Caki2 (cell line): ENCODE results near the gene TCERG1L. TPM values are rescaled to one million over a fixed set of nuclear protein-coding genes. Genes with fewer than 3 reads are reported as not detected.

Source experiments
- DNase-seq: peaks from one replicate; pipeline ENCODE4 v3.0.0-alpha.2; 2015; ENCODE audit warnings: low read depth
- in situ Hi-C: cut with HindIII; loops from 2 replicates; pipeline ENCODE4 v1.10.0; 2016; ENCODE audit warnings: low sequenced_read_pairs, low pct_unique_long_range_greater_than_20kb, mixed read lengths
- total RNA-seq: library from RNA; depleted of rRNA; stranded (reverse); fragments of >200 nt; shearing (Covaris generic); gene quantifications from 2 replicates; pipeline ENCODE4 v1.2.3, GENCODE V29; 2014; ENCODE audit warnings: low replicate concordance

Gene TCERG1L
- total RNA-seq, 1 experiment from 2014 or later, result not detected

DNA sequence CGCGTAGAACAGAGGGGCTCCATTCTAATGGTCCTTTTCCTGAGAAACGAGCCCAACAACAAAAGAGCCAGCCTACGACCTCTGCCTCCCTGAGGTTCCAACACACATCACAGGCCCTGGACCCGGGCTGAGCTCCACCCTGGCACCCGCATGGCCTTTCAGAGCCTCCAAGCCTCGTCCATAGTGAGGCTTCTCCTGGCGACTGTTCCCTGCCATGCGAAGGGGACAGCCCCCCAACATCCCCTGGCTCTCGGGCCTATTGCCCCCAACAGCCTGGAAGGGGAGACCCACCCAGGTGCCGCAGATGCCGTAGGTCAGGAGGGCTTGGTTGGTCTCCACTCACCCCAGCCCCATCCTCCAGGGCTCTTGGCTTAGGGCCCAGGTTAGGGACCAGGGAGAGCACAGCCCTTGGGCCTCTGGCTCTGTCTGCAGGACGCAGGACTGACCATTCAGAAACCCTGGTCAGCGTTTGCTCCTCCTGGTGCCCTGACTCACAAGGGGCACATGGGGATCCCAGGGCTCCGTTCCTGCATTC, 91.5 kb downstream of the TCERG1L start:
- in situ Hi-C loops, result no loop called here
- DNase-seq, result no peak

DNA sequence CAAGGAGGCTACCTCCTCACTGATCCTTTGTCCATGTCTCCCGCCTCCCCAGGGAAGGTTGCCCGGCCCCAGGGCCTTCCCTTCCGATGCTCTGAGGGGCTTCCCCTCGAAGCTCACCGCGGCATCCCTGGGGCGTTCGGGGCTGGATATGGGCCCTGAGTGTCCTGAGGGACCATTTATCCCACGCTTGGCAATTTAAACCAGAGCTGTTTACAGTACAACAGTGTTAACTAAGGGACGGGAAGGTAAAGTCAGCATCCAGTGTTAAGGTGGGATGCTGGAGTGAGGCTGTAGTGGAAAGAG, 92.0 kb downstream of the TCERG1L start:
- no peak for DNase-seq
- in situ Hi-C loops, result no loop called here

DNA sequence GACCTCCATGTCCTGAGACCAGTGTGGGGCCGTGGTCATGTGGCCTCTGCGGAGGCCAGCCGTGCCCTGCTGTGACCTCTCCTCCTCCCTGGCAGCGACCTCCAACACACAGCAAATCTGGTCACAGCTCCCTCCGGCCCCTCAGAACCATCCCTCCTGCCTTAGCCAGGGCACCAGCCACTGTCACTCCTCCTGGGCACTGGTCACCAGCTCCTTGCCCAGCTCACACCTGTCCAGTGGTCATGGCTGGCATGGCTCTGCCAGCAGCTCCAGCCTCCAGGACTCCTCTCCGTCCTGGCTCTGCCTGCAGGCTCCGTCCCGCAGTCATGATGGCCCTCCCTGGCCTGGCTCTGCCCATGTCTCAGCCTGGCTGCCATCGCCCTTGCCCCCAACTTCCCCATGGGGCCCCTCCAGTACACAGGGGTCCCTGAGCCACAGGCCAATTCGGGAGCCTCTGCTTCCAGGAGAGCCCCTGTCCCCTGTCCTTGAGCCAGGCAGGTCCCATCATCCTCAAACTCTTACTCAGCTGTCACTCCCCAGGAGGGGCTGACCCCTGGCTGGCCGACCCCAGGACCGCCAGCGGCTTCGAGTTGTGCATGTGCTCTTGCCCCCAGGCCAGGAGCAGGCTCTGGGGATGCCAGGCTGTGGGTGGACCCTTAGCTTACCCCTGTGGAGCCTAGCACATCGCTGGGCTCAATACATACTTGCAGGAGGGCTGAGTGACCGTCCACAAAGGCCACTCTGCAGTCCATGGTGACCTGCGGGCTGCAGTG, 92.5 kb downstream of the TCERG1L start:
- in situ Hi-C loops, result no loop called here
- no peak for DNase-seq

DNA sequence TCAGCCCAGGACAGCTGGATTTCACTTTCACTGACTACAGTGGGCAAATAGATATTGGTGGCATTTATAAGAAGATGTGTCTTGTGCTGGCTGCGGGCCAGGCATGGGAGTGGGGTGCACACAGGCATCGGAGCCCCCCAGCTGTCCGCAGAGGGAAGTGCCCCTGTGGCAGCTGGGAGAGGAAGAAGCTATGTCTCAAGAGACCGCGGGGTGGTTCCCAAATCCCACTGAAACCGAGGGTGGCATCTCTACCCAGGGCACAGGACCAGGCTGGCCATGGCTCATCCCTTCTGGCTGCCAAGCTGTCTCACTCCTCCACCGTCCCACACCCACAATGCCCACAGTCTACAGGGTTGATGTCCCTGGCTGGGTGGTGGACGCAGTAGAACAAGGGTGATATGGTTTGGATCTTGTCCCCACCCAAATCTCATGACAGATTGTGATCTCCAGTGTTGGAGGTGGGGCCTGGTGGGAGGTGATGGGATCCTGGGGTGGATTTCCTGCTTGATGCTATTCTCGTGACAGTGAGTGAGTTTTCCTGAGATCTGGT, 94.8 kb downstream of the TCERG1L start:
- DNase-seq, result no peak
- in situ Hi-C loops, result no loop called here

DNA sequence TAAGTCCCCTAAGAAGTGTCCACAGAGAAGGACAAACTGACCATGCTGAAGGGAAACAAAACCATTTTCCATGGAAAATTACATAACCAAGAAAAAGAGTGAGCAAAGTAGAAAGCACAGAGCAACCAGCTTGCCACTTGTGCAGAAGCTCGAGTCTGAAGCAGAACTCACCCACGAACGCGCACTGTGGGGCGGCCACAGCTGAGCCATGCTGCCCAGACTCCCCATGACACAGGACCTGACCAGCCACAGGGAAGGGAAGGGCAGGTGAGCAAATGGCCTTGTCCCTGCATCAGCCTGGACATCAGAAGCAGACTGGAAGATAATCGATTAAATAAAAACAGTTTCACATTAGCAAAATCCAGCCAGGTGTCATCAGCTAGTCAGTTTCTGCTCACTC, 95.7 kb downstream of the TCERG1L start:
- DNase-seq, result no peak
- in situ Hi-C loops, result no loop called here

DNA sequence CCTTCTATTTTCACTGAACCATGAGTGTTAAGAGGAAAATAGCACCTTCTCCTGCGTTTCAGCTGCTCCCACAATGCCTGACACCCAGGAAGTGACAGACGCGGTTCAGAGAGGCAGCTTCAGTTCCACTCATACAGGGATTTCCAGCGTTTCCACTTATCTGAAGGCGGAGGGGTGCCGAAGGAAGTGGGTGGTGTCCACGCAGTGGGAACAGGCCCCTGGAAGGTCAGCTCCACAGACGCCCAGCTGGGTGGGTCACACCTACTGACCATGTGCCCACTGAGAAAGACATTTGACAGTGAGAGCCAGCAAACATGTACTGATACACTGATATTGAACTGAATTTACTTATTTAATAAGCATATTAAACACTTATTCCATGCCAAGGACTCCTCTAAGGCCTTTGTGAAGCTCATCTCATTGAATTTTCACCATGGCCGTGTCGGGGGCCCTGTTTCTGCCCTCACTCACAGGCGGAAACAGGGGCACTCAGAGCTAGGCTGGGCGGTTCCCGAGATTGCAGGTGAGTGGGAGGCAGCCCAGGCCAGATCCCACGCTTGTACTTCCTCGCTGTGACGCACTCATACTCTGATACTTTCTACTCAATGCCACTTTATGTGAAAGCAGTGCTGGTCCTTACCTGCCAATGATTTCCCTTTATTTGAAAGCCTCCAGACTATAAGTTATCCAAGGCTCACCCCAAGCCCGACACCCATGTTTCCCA, 96.8 kb downstream of the TCERG1L start:
- in situ Hi-C loops, result no loop called here

DNA sequence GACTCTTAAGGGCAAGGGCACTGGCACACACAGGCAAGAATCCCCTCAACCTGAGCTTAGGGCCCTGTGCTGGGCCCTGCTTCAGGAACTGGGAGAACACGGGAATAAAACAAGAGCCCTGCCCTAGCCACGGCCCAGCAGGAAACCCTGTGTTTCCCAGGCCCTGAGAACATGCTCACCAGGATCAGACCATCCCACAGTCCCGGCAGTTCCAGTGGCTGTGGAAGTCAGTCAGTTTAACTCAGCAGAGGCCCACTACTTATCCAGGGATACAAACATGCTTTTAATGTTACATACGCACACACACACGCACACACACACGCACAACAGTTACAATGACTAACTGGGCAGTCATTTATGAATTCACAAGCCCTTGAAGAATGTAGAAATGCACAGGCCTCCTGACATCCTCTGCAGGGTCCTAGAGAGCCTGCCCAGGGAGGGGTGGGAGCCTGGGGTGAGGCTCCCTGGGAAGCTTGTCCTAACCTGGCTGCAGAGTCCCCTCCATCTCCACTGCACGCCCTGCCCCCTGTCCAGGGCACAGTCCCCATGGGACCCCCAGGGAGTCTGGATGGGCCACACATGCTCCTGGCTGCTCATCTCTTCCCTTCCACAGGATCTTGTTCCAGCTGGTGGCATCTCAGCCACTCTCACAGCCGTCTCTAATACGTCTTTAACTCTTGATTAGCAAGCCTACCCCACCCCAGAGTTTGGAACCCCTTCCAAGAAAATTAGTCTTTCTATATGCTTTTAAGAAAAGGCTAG, 97.6 kb downstream of the TCERG1L start:
- in situ Hi-C loops, result no loop called here
- no peak for DNase-seq

More for the DNA sequence above, 96.8 kb downstream of the TCERG1L start:
- no peak for DNase-seq

DNA sequence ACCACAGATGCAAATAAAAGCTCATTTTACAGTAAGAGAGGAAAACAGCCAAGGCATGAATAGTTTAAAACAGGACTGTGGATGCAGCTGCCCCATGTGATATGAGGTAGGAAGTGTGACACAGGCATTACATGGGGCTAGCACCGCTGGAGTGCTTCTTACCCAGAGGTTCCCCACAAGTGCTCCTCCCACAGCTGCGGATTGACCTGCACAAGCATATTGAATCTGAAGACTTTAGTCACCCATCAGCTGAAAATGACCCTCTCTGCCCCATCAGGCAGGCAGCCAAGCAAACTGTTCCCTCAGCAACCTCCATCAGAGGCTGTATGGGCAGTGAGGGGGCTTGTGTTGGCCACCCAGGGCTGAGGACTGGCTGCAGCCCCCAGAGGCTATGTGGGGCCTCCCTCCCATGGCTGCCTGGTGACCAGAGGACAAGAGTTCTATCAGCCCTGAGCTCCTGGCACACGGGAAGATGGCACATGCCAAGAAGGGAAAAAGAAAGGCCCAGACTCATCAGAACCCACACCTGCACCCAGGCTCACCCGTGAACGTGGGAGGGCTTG, 98.7 kb downstream of the TCERG1L start:
- no peak for DNase-seq
- in situ Hi-C loops, result no loop called here

DNA sequence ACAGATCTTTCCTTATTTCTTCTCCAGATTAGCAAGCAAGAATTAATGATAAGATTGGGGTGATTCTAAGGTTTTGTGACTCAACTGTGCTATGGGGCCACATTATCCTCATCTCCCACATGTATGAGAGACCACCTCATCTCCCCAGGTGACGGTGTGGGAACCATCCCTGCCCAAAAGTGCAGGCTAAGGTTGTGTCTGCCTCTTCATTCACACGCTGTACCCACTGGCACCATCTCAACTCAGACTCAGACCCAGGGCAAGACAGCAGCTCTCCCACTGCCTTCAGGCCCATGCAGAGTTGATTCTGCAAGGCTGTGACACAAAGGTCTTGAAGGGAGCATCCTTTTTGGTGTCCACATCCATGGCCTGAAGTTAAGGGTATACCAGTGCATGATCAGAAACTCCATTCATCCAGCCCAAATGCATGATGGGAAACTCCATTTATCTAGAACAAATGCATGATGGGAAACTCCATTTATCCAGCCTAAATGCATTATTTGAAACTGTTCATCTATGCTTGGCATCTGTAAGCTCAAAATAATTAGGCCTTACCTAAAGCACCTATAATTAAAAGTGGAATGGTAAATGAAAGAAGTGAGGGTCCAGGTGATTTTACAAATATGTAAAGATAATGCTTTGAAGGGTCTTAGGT, 99.4 kb downstream of the TCERG1L start:
- in situ Hi-C loops, result no loop called here
- DNase-seq, result no peak

DNA sequence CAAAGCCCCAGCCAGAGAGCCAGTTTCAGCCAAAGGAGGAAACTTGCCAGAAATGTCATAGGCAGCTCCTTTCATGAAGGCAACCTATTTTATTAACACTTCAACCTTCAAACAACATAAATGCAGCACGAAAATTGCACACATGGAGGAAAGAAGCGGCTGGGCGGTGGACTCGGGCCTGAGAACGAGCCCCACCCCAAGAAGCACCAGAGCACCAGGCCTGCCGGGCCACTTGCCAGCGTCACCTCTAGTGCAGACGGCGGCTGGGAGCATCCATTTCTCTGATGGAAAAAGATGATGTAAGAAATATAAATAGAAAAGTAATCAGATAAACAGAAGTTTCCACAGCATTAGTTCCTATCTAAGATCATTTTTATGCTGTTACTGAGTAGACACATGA, 100.0 kb downstream of the TCERG1L start:
- in situ Hi-C loops, result no loop called here
- no peak for DNase-seq

DNA sequence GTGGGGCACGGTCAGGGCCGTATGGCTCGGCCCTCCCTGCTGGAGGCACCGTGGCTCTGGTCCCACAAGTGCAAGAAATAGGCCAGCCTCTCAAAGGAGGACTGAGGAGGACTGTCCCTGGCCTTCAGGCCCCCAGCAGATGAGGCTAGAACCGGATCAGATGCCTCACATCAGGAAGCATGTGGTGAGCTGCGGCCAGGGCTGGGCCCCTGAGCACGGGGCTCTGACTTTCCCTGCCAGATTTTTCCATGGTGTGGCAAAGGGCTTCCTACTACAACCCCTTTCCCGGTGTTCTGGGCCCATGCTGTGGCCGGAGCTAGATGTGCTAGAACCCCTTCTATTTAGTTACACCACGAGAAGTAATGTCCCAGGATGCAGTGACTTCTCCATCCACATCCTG, 100.4 kb downstream of the TCERG1L start:
- DNase-seq, result no peak
- in situ Hi-C loops, result no loop called here

DNA sequence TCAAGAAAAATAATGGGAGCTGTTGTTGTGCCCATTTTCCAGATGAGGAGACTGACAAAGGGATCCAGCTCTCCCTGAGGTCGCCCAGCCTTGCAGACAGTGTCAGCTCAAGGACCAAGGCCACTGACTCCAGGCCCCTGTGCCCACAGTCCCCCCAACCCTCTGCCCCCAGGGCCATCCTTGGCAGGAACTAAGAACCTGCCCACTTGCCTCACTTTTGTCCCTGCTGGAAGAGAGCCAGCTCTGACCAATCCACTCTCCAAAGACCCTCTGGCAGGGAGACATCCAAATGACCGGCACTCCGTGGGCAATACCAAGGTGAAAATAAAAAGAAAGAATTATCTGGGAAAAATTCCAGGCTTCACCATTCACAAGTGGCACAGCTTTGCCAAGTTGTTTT, 101.3 kb downstream of the TCERG1L start:
- in situ Hi-C loops, result no loop called here
- DNase-seq, result no peak

DNA sequence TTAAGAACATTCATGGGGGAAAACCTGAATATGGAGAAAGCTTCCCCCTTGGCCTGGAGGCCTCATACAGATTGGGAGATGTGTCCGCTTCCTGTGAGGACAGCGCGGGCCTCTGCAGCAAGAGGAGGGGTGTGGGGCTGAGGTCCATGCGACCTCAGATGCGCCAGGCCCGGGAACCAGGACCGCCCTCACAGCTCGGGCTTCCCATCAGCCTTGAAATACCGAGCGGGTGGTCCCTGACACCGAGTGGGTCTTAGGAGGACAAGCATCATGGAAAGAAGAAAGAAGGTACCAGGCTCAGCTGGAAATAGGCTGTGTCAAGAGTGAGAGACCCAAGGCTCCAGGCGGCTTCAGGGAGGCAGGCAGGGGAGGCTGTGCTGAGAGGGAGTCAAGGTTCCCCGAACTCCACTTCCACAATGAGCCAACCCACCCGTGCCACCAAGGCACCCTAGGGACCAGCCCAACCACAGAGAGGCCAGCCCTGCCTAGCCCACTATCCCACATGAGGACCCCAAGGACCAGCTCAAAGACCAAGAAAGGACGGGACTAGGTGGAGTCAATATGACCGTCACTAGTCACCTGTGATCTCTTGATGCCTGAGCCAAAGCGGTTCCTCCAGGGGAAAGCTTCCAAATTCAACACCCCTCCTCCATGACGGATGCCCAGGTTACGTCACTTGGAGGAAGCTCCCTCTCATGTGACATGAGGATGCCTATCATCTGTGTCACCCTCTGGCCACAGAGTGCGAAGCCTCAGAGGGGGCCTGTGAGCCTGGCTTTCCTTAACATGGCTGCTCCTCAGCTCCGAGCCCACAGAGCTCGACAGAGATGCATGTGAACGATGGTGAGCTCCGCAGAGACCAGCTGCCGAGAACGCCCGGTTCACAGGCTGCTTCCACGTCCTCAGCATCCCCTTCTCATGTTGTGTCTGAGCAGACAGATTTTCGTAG, 103.7 kb downstream of the TCERG1L start:
- DNase-seq, result no peak
- in situ Hi-C loops, result no loop called here

DNA sequence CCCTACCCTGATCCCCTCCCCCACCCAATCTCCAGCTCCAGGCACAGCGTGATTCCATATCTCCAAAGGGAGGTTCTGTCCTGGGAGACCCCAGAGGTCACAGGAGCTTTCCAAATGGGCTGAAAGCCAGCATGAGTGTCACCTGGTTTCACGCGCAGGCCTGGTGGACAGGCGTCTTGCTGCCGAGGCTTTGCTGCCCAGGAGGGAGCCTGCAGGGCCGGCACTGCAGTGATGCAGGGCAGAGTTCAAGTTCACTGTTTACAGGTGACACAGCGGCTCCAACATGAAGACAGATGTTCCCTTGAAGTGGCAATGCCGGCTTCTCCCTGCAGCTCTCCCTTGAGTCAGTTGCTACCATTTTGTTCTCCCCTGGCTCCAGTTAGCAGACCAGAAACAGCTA, 104.3 kb downstream of the TCERG1L start:
- DNase-seq, result no peak
- in situ Hi-C loops, result no loop called here

DNA sequence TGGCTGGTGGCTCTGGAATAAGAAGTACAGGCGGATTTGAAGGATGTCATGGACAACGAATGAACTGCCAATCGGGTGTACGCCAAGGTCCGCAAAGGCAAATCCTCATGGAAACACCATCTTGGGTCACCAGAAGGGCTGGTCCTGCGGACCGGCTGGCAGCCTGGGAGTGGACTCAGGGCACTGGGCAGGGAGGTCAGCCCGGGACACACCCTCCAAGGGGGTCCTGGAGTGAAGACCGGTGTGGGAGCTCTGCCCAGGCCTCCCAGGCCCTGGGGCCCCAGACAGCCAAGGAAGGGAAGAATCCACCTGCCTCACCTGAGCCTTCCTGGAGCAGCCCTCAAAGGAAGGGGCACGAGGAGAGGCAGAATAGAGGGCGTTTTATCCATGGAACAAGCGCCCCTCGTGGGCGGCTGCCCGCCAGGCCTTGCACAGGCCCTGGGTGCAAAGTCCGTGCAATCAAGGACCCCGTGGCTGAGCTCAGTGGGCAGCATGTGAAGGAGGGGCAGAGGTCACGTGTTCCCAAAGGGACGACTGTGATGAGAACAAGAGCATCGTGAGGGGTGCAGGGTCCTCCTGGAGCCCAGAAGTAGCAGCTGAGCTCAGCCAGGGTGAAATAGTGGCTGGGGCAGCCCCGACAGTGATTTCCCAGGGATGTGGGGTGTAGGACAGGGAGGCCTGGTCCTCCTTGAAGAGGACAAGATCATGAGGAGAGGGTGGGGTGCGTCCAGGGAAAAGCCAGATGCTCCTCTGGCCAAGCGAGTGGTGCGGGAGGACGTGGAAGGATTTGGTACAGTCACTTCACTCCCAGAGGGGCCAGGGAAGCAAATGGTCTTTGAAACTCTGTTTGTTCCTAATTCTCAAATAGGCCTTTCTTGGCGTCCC, 105.2 kb downstream of the TCERG1L start:
- in situ Hi-C loops, result no loop called here

DNA sequence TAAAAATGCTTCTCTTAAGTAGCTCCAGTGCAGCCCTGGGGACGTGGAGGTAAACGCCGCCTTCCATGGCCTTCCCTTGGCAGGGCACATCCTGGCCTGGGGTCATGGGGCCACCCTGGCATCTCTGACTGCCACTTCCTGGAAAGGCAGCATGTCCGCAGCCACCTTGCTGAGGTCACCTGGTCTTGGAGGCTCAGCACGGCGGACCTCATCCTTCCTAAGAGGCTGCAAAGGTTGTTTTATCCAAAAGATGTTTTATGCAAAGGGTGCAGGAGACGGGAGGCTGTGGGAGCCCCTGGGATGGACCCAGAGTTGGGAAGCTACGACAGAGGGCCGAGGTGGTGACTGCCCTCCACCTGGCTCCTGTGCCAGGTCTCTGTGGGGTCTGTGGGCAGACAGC, 106.0 kb downstream of the TCERG1L start:
- DNase-seq, result no peak

More for the DNA sequence above, 105.2 kb downstream of the TCERG1L start:
- DNase-seq, result no peak

More for the DNA sequence above, 106.0 kb downstream of the TCERG1L start:
- in situ Hi-C loops, result no loop called here
